Urothelium cell line (cell line): ENCODE data around the gene KCP.
A peak's percentile ranks its signal among the peaks of the same experiment; 100 is the strongest.

Experiments used
- DNase-seq: peaks from one replicate; pipeline ENCODE4 v3.0.0; 2011; ENCODE audit warnings: low spot score, mixed read lengths
- FAIRE-seq: peaks from 2 replicates; lab custom pipeline; 2011; peaks lifted over from hg19 to GRCh38; lab: Jason Lieb, UNC

Gene KCP

GRCh38 chr7:128939075-128939860 lies 28.8 kb upstream of the KCP start:
- DNase-seq = no peak
- FAIRE-seq = no peak

- no peak for FAIRE-seq
- no peak for DNase-seq
These were observed 28.1 kb upstream of the KCP start for GRCh38 chr7:128938544-128939074.

DNA sequence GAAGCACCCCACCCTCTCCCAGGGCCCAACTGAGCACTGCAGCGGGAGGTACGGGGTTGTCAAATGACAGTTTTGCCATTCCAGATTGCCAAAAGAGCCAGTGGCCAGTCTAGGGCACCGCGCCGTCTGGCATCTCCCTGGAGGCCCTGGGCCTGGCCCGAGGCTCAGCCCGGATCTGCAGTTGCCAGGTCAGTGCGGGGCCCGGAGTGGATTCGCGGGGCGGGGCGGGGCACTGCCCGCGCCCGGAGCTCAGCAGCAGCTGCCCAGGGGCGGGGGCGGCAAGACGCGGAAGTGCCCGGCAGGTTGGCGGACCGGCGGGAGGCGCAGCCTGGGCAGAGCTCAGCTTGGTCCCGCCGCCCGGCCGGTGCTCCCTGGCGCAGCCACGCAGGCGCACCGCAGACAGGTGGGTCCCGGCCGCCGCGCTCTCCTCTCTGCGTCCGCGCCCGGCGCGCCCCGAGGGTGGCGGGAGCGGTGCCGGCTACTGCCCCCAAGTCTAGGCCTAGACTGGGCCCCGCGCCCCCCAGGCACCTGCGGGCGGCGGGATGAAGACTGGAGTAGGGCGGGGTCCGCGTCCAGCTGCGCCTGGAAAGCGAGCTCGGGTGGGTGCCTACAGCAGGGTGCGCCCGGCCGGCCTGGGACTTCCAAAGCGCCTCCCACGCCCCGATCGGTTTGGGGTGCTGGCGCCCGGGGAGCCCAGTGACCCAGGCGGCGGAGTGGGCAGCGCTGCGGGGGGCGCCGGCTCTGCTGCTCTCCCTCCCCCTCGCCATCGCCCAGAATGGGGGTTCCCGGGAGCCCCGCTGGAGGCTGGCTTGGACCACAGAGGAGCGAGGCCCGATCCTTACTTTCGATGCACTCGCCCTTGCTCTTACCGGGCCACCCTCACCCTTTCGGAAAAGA lies 27.4 kb upstream of the KCP start, which contains the start of gene IRF5:
TSS of gene IRF5 (plus strand) at position 281 of the 897 bp plus-strand sequence. CDS start 4,155 bp downstream, outside the sequence.
- DNase-seq (peak; percentile 26), FAIRE-seq (no peak)

DNA sequence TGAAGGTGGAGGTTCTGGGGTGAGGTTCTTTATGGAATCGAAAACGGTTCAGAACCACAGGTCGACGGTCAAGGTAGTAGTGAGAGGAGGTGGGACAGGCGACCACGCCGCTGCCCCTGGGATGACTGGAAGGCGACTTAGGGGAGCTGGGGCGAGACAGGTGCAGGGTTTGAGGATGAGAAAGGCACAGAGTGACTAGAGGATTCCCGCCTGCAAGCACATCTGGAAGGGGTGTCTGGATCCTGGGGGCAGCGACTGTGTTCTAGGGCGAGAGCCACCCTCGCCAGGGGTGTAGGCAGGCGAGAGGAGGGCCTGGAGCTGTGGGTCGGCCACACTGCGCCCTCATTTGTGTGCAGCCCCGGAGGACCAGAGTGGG lies 26.8 kb upstream of the KCP start:
- DNase-seq = no peak
- FAIRE-seq = no peak

DNA sequence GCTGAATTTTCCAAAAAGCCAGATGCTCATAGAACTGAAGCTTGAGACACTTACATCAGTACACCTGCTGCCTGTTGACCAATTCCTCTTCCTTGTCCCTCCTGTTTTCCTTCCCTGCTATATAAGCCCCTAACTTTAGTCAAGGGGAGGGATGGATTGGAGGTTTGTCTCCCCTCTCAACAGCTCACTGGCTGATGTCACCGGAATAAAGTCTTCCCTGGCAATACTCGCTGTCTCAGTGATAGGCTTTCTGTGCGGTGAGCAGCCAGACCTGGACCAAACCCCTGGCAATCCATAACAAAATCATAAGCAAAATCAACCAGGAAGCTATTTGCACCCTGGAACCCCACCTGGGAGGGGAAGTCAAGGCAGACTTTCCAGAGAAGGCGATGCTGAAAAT lies 26.3 kb upstream of the KCP start:
- no peak for FAIRE-seq
- DNase-seq = no peak

- DNase-seq = no peak
- FAIRE-seq = no peak
These were observed 24.8 kb upstream of the KCP start for GRCh38 chr7:128935342-128935730.

DNA sequence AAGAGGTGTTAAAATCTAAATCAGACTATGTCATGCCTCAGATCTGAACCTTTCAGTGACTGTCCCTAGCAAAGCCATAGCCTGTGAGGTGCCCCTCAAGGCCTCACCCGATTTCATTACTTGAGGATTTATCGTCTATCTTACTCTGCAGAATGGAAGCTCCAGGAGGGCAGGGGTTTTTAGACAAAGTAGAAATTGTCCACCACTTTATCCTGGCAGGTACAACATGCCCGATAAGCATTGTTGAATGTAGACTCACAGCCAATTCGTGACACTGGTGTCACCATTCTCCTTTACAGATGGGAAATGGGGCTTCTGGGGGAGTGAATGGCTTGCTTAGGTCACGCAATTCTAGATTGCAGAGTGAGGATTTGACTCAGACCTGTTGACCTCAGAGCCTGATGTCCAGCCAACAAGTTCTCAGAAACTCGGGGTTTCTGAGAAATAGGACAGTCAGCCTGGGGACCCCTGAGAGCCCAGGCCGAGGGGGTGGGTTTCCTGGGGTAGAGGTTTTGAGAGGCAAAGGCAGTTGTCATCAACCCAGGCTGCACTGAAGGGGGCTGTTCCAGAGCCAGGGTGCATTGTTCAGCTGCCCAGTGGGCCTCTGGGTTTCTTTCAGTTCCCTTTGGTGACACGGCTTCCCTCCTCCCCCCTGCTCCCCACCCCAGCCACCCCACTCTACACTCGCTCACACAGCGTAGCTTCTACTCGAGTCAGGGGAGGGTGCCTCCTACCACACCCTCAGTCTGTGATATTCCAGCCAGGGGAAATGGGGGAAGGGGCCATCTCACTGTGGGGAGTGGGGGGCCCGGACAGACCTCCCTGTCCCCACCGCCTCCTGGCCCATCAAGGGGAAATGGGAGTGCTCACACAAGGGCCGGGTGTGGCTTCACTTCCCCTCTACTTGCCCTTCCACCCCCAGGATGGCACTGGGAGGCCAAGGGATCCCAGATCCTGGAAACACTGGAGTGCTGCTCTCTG lies 24.1 kb upstream of the KCP start:
- FAIRE-seq (no peak), DNase-seq (no peak)

DNA sequence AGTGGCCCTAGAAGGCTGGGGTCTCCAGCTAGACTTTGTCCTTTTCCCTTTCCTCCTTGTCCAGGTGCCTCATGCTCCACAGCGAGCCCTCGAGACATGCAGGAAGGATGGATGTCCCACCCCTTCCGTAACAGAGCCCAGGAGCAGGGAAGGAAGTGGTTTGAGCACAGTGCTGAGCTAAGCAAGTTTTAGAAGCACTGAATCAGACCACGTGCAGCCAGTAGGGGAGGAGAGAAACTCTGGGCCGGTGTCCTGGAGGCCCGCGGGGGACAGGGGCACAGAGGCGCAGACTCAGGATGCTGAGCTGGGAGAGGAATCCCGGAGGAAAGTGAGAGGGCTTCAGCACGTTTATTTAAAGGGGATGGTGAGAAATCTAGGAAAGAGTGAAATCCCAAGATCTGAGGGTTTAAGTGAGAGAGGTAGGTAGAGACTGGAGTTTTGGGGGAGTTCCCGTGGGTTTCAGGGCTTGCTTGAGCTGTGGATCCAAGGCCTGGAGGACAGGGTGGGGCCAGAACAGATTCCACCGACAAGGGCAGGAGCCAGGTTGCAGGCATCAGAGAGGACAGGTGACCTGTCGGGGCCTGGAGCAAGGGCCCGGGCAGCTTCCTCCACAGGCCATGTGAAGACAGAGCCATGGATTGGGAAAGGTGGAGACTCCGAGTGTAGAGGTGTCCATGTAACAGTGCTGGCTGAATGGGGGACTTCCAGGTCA lies 22.8 kb upstream of the KCP start:
- no peak for FAIRE-seq
- DNase-seq = no peak

DNA sequence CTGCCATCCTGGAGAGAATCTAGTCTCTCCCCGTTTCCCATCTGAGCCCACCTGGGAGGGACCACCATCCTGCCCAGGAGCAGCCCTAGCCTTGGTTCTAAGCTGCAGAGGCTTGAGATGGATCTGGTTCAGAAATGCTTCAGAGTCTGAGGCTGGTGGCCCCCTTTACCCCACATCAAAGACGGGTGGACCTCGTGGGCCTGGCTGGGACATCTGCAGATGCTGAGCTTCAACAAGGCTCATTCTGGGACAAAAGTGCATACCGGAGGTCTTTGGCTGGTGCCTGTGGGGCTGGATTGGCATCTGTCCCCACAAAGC lies 22.3 kb upstream of the KCP start:
- DNase-seq (no peak), FAIRE-seq (no peak)

DNA sequence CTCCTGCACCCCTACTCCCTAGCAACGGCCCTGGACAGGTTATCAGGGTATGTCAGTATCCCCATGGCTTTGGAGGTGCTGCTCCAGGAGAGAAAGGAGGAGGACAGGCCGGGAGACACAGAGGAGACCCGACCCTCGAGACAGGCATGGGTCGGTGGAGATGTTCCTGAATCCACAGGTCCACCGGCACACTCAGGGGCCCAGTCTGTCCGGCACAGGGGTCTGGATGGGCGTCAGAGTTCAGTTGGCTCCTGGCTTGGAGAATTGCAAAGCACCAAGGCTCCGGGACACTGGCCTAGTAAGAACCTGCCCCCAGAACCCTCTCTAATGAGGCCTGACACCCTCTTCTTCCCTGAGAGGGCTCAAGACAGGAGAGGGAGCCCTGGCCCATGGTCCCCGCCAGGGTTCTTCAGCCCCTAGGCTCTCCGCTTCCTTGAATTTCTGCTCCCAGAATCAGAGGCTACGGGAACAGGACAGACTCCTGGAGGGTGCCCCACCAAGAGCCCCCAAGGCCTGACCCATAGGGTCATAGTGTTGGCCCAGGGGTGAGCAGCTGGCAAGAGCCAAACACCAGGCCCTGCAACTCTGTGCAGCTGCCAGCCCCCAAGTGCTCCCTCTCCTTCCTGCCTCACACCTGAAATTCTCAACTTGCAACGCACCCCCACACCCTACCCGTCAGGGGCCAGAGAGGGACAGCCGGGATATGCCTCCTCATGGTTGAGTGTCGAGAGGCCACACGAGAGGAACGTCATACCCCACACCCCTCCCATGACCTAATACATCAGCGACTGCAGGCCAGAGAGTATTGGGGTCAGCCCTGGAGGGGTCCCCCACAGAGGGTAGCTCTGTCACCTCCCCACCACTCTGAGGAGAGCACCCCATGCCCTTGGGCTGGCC lies 21.7 kb upstream of the KCP start:
- no peak for FAIRE-seq
- no peak for DNase-seq

DNA sequence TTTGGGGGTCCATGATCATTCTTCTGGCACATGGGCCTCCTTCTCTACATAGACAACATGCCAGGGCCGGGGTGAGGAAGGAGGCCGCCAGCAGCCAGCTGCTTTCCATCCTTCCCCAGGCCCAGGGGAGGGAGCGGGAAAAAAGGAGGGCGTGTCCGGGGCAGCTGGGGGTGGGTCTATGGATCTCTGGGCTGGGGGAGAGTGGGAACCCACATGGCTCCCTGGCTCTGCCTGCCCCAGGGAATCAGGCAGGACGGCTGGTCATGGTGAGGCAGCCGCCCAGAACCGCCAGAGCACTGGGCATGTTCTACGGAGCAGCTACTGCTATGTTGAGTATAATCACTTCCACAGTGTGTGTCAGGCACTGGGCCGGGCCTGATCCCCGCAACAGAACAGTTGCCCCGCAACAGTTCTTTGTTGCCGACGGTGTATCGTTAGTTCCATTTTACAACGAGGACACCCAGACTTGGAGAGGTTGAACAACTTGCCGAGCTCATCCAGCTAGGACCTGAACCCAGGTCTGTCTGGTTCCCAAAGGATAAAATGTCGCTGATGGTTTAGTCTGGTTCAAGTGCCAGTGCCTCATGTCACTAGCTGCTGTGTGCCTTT lies 20.8 kb upstream of the KCP start:
- DNase-seq (no peak), FAIRE-seq (no peak)

DNA sequence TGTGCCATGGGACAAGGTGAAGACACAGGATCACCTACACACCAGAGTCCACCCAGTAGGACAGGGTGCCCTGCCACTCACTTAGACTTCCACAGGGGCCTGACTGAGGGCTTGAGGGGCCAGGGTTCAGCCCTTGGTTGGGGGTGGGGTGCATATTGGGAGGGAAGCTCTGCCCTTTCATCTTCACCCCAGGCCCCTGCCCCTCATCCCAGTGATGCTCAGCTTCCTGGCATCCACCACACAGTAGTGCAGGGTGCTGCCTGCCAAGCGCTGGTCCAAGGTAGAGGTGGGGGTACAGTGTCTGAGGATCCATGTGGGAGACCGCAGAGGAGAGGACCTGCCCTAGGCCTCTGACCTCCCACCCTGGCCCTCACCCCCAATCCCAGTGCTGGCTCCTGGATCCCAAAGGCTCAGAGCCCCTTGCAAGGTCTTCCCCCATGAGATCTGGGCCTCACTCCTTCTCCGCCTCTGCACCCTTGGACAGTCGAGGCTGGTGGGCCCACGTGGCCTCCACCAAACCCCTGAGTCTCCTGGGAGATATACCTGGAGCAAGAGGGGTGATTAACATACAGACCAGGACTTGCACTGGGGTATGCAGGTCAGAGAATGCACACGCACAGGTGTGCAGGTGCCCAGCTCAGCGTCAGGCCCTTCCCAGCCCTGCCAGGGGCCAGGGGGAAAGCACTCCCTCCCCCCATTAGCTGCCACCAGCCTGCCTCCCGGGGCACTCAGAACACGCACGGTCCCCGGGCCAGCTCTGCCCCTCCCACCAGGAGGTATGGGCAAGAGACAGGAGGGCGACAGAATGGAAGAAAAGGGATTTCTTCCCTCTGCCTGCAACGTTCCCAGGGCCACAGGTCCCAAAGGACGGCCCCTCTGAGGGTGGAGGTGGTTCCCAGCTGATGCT lies 18.6 kb upstream of the KCP start:
- DNase-seq (no peak), FAIRE-seq (no peak)

GRCh38 chr7:128928159-128928813 lies 17.8 kb upstream of the KCP start:
- FAIRE-seq = no peak
- no peak for DNase-seq

DNA sequence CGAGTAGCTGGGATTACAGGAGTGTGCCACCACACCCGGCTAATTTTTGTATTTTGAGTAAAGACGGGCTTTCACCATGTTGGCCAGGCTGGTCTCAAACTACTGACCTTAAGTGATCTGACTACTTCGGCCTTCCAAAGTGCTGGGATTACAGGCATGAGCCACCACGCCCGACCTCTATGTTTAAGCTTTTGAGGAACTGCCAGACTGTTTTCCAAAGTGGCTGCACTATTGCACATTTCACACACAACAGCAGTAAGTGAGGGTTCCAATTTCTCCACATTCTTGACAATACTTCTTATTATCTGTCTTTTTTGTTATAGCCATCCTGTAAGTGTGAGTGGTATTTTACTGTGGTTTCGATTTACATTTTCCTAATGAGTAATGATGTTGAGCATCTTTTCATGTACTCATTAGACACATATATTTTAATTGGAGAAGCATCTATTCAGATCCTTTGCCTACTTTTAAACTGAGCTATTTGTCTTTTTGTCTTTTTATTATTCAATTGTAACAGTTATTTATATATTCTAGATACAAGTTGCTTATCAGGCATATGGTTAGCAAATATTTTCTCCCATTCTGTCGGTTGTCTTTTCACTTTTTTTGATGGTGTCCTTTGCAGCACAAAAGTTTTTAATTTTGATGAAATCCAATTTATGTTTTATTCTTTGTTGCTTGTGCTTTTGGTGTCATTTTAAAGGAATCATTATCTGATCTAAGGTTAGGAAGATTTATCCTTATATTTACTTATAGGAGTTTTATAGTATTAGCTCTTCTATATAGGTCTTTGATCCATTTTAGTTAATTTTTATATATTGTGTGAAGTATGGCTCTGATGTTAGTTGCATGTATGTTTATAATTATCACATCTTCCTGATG lies 14.4 kb upstream of the KCP start:
- no peak for DNase-seq
- FAIRE-seq = no peak

- FAIRE-seq = no peak
- no peak for DNase-seq
These were observed 12.9 kb upstream of the KCP start for GRCh38 chr7:128923411-128923800.
